DMS53 treated with DMSO at 0.1 percent for 48 hours (cell line): ENCODE results near the gene NFU1.

Experiments
- DNase-seq: peaks from one replicate; lab custom pipeline; 2025; ENCODE audit not compliant: unreplicated experiment; lab: John Stamatoyannopoulos, UW

The NFU1 gene

GRCh38 chr2:69348781-69349180, 88.5 kb downstream of the NFU1 start:
- DNase-seq: no peak
